ENCODE results near the gene CMPK1. TPM values are rescaled to one million over a fixed set of nuclear protein-coding genes. Genes with fewer than 3 reads are reported as not detected.
"Not testable (repeated sequence)": the region's sequence is repeated elsewhere in the genome, so short reads cannot be mapped to it uniquely, and the experiment has no call there.

The CMPK1 gene
- total and polyA plus RNA-seq, 2 of the 8 experiments (the other 6 are each of a cell fraction or from before 2014, with no cell fraction given) = 6.0 to 36.9 TPM

GRCh38 chr1:47346979-47347378 is 13.4 kb downstream of the CMPK1 start:
- 89% methylated on average over 4 of the region's 5 CpGs; no CpG with 5 or more reads in 1 of the 2 experiments for WGBS, 2 experiments (ENCODE audit: extremely low coverage in 1 of 2, insufficient coverage in 1 of 2, insufficient read length in 1 of 2, insufficient replicate concordance in 2 of 2, low coverage in 1 of 2, low lambda C conversion rate in 2 of 2, missing lambda C conversion rate in 1 of 2)
- H3K4me2 ChIP-seq (ENCODE audit: insufficient read depth in 1 of 2, low read depth in 2 of 2, low read length in 2 of 2); H4K91ac ChIP-seq (replicated peaks; ENCODE audit: insufficient read length, low read length); H3K27me3 ChIP-seq (replicated peaks in 1 of 4; ENCODE audit: control insufficient read depth in 3 of 4, extremely low read depth in 1 of 4, insufficient read depth in 3 of 4, low read length in 3 of 4); H2AFZ ChIP-seq (ENCODE audit: low read length); H2BK15ac ChIP-seq (ENCODE audit: low read length); H3K23ac ChIP-seq (ENCODE audit: insufficient read length); H3K23me2 ChIP-seq (ENCODE audit: low read depth, low read length); H3K27ac ChIP-seq (ENCODE audit: low read depth, low read length); H3K4me1 ChIP-seq (replicated peaks in 1 of 4; ENCODE audit: control insufficient read depth in 3 of 4, insufficient read depth in 4 of 4, low read length in 3 of 4); H2BK5ac ChIP-seq (ENCODE audit: low read depth, low read length); H3K14ac ChIP-seq (ENCODE audit: insufficient read length); FAIRE-seq; H3K79me2 ChIP-seq (ENCODE audit: control insufficient read depth in 1 of 2, insufficient read depth in 2 of 2, low read length in 2 of 2); H4K5ac ChIP-seq (ENCODE audit: insufficient read length, low read depth, low read length); H3K18ac ChIP-seq (ENCODE audit: extremely low read depth, low read length); H2BK20ac ChIP-seq (ENCODE audit: low read length); H2BK120ac ChIP-seq (replicated peaks; ENCODE audit: low read depth, low read length); H3K36me3 ChIP-seq (ENCODE audit: control insufficient read depth in 2 of 4, insufficient read depth in 4 of 4, low read length in 3 of 4); H3K4ac ChIP-seq (replicated peaks; ENCODE audit: insufficient read length, low read depth, low read length); POLR2A ChIA-PET (ENCODE audit: partially characterized antibody); H4K8ac ChIP-seq (ENCODE audit: extremely low read depth, insufficient read depth, low read length); H3K79me1 ChIP-seq (ENCODE audit: low read depth, low read length); DNase-seq (ENCODE audit: low read depth in 1 of 2, low spot score in 2 of 2); H3K56ac ChIP-seq (replicated peaks; ENCODE audit: insufficient read length, low read depth, low read length); H2AK5ac ChIP-seq (ENCODE audit: low read depth, low read length); H3K9me3 ChIP-seq (ENCODE audit: insufficient read depth in 2 of 2, low read depth in 1 of 2, low read length in 1 of 2); H3K4me3 ChIP-seq (ENCODE audit: extremely low read depth in 1 of 4, insufficient read depth in 2 of 4, low read depth in 3 of 4, low read length in 4 of 4); H3K9ac ChIP-seq (replicated peaks in 1 of 4; ENCODE audit: extremely low read depth in 1 of 4, low read depth in 3 of 4, low read length in 3 of 4); CTCF ChIA-PET (ENCODE audit: partially characterized antibody); H2BK12ac ChIP-seq (ENCODE audit: low read depth, low read length); H4K20me1 ChIP-seq (replicated peaks in 1 of 2; ENCODE audit: control insufficient read depth in 1 of 2, insufficient read depth in 2 of 2, low read length in 2 of 2): not testable (repeated sequence)
